Body of pancreas (tissue), 4 donors: ENCODE measurements around the gene DCANP1.

ENCODE experiments used
- CTCF ChIP-seq, 7 experiments: fragments of 450-650 bp in 4 of 7; fragments of 200-600 bp in 3 of 7; sonication (generic) in 3 of 7; IDR thresholded peaks; one replicate each; pipeline ENCODE4 v1.5.1; 2016 to 2019; ENCODE audit warnings: antibody characterized with exemption in 7 of 7
- POLR2A ChIP-seq, 3 donors: fragments of 450-650 bp; IDR thresholded peaks; one replicate each; pipeline ENCODE4 v1.6.1; 2016; ENCODE audit warnings: antibody characterized with exemption in 3 of 3, mild to moderate bottlenecking in 2 of 3

GRCh38 chr5:135442431-135443160 is 4.6 kb downstream of the DCANP1 start:
- TF ChIP-seq CTCF (IDR thresholded peaks at IDR 0.05): no peak
- no peak for TF ChIP-seq POLR2A (IDR thresholded peaks at IDR 0.05)
